Measurements from ENCODE around the gene ALDH7A1.

- TF ChIP-seq TAF1 (IDR thresholded peaks at IDR 0.05; ENCODE audit: borderline replicate concordance, insufficient read depth, low read length) (no peak), POLR2AphosphoS5 (IDR thresholded peaks at IDR 0.05; ENCODE audit: low read depth, low read length) (no peak), SIN3A (IDR thresholded peaks at IDR 0.05; ENCODE audit: borderline replicate concordance, insufficient read depth, low read length) (no peak)
- TF ChIP-seq, protein P1, sequence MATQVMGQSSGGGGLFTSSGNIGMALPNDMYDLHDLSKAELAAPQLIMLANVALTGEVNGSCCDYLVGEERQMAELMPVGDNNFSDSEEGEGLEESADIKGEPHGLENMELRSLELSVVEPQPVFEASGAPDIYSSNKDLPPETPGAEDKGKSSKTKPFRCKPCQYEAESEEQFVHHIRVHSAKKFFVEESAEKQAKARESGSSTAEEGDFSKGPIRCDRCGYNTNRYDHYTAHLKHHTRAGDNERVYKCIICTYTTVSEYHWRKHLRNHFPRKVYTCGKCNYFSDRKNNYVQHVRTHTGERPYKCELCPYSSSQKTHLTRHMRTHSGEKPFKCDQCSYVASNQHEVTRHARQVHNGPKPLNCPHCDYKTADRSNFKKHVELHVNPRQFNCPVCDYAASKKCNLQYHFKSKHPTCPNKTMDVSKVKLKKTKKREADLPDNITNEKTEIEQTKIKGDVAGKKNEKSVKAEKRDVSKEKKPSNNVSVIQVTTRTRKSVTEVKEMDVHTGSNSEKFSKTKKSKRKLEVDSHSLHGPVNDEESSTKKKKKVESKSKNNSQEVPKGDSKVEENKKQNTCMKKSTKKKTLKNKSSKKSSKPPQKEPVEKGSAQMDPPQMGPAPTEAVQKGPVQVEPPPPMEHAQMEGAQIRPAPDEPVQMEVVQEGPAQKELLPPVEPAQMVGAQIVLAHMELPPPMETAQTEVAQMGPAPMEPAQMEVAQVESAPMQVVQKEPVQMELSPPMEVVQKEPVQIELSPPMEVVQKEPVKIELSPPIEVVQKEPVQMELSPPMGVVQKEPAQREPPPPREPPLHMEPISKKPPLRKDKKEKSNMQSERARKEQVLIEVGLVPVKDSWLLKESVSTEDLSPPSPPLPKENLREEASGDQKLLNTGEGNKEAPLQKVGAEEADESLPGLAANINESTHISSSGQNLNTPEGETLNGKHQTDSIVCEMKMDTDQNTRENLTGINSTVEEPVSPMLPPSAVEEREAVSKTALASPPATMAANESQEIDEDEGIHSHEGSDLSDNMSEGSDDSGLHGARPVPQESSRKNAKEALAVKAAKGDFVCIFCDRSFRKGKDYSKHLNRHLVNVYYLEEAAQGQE (IDR thresholded peaks at IDR 0.05; ENCODE audit: insufficient read depth in 1 of 2, low read depth in 2 of 2, low read length in 2 of 2) = no peak
Observed at GRCh38 chr5:126576974-126577373, 18.0 kb downstream of the ALDH7A1 start.

All from PFSK-1 (cell line).